HFF-Myc (cell line): ENCODE results near the gene PARVB.

Experiments
- DNase-seq: peaks from one replicate; pipeline ENCODE4 v3.0.0-alpha.2; 2011; ENCODE audit warnings: low read depth; ENCODE audit errors: extremely low read depth
- H3K4me3 ChIP-seq: replicated peaks from 2 replicates; pipeline ENCODE4 v1.5.1; 2011; ENCODE audit warnings: low read depth, mild to moderate bottlenecking, control low read depth, low read length
- CTCF ChIP-seq: IDR thresholded peaks from 2 replicates; pipeline ENCODE4 v1.5.1; 2012; ENCODE audit warnings: mild to moderate bottlenecking, low read depth, low read length, control low read depth; ENCODE audit errors: missing control alignments

The PARVB gene

GRCh38 chr22:44164031-44164430, 139.9 kb downstream of the PARVB start:
- H3K4me3 ChIP-seq, result no peak overlapping the region
- TF ChIP-seq CTCF, result no peak
- no peak for DNase-seq

GRCh38 chr22:44165286-44165874, 141.3 kb downstream of the PARVB start:
- H3K4me3 ChIP-seq, result no peak overlapping the region
- no peak for DNase-seq
- no peak for TF ChIP-seq CTCF

GRCh38 chr22:44166498-44167276, 142.6 kb downstream of the PARVB start:
- no peak overlapping the region for H3K4me3 ChIP-seq
- no peak for DNase-seq
- no peak for TF ChIP-seq CTCF

GRCh38 chr22:44167501-44167900, 143.4 kb downstream of the PARVB start:
- DNase-seq, result no peak
- no peak overlapping the region for H3K4me3 ChIP-seq
- no peak for TF ChIP-seq CTCF

GRCh38 chr22:44168206-44168605, 144.1 kb downstream of the PARVB start:
- DNase-seq, result no peak
- no peak overlapping the region for H3K4me3 ChIP-seq
- no peak for TF ChIP-seq CTCF

GRCh38 chr22:44170470-44170869, 146.4 kb downstream of the PARVB start:
- no peak overlapping the region for H3K4me3 ChIP-seq
- DNase-seq, result no peak
- no peak for TF ChIP-seq CTCF
